Measurements from ENCODE around the gene GDI1. TPM values are rescaled to one million over a fixed set of nuclear protein-coding genes. Genes with fewer than 3 reads are reported as not detected.

GDI1 gene
- total RNA-seq, 4 donors from 2014 or later, result 65.2 to 278 (median 117) TPM

DNA sequence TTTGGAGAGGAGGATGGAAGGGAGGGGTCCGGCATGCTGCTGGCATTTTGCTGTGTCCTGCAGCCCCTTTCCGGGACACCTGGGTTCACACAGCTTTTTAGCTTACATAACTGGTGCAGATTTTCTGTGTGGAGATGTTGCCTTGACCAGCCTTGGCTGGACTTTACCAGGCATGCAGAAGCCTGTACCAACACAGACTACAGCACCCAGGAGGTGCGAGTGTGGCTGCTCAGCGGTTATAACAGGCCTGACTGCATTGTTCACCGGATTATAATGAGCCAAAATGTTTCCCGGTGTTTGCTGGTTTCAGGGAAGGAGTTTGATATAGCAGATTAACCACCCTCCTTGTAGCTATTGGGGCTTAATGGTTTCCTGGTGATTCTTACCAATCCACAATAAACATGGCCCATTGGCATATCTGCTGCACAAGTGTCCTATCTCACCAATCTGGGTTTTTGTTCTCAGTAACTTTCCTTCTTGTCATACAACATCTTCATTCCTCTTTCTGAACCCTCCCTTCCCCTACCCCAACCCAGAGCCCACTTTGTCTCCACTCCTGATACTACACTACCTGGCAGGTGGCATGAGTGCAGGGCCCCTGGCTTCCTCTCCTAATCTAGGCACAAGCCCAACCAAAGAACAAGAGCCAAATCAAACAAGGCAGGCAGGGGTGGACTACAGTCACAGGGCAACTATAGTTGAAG lies 34.9 kb upstream of the GDI1 start:
- no peak overlapping the region for H3K4me3 ChIP-seq
- no peaks in the 10 kb centered on the region for H3K9me3 ChIP-seq
- peaks cover 0 to 21% (median 0%) of the 10 kb centered on the region in 3 donors for H3K36me3 ChIP-seq
- DNase-seq, result no peak
- TF ChIP-seq, protein P1, sequence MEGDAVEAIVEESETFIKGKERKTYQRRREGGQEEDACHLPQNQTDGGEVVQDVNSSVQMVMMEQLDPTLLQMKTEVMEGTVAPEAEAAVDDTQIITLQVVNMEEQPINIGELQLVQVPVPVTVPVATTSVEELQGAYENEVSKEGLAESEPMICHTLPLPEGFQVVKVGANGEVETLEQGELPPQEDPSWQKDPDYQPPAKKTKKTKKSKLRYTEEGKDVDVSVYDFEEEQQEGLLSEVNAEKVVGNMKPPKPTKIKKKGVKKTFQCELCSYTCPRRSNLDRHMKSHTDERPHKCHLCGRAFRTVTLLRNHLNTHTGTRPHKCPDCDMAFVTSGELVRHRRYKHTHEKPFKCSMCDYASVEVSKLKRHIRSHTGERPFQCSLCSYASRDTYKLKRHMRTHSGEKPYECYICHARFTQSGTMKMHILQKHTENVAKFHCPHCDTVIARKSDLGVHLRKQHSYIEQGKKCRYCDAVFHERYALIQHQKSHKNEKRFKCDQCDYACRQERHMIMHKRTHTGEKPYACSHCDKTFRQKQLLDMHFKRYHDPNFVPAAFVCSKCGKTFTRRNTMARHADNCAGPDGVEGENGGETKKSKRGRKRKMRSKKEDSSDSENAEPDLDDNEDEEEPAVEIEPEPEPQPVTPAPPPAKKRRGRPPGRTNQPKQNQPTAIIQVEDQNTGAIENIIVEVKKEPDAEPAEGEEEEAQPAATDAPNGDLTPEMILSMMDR (IDR thresholded peaks at IDR 0.05), result no peak
- no peak for TF ChIP-seq POLR2A (IDR thresholded peaks at IDR 0.05)
- H3K4me1 ChIP-seq, result peaks cover 0 to 12% (median 0%) of the 10 kb centered on the region in 4 donors
- H3K27ac ChIP-seq, result no peak overlapping the region
- H3K27me3 ChIP-seq, result no peaks in the 10 kb centered on the region

DNA sequence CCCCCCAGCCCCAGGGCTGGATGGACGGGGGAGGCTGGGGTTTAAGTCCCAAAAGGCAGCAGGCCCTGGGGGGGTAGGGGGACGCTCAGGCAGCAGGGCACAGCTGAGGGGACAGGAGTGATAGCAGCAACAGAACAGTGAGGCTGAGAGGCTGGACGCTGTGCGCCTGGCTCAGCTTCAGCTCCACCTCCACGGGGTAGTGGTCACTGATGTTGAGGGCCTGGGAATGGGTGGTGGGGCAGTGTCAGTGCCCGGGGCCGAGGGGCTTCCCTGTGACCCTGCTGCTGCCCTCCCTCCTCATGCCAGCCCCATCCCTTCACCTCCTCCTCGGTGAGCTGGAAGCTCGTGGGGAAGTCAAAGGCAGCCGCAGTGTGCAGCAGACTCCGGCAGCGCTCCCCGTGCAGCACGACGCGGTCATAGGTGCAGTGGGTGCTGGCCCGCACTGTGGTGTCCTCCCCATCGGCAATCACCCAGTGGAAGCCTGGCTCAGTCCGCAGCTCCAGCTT lies 34.3 kb upstream of the GDI1 start:
- Histone ChIP-seq H3K4me3 (no peak overlapping the region), H3K27ac (no peak overlapping the region), H3K4me1 (peaks cover 0 to 12% (median 0%) of the 10 kb centered on the region in 4 donors), H3K27me3 (no peaks in the 10 kb centered on the region), H3K36me3 (peaks cover 0 to 21% (median 0%) of the 10 kb centered on the region in 3 donors), H3K9me3 (no peaks in the 10 kb centered on the region)
- no peak for DNase-seq
- no peak for TF ChIP-seq POLR2A (IDR thresholded peaks at IDR 0.05)
- TF ChIP-seq, protein P1 (IDR thresholded peaks at IDR 0.05), result no peak

DNA sequence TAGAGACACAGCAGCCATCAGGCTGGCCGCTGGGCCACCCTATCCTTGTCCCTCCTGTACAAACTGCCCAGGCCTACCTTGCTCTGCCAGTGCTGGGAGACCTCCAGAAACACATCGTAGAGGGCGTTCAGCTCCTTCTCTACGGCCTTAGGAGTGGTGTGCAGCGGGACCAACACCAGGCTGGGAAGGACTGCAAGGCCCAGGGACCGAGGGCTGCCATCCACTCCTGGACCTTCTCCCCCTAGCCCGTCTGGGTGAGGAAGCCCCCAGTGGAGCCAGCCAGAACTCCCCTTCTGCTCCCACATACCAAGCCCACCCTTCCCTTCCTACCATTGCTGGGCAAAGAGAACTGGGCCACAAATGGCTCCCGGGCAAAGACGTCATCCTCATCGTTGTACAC lies 33.8 kb upstream of the GDI1 start:
- peaks cover 0 to 12% (median 0%) of the 10 kb centered on the region in 4 donors for H3K4me1 ChIP-seq
- H3K9me3 ChIP-seq, result no peaks in the 10 kb centered on the region
- no peak for DNase-seq
- TF ChIP-seq, protein P1 (IDR thresholded peaks at IDR 0.05), result no peak
- no peak for TF ChIP-seq POLR2A (IDR thresholded peaks at IDR 0.05)
- peaks cover 0 to 21% (median 0%) of the 10 kb centered on the region in 3 donors for H3K36me3 ChIP-seq
- H3K4me3 ChIP-seq, result no peak overlapping the region
- no peak overlapping the region for H3K27ac ChIP-seq
- no peaks in the 10 kb centered on the region for H3K27me3 ChIP-seq

DNA sequence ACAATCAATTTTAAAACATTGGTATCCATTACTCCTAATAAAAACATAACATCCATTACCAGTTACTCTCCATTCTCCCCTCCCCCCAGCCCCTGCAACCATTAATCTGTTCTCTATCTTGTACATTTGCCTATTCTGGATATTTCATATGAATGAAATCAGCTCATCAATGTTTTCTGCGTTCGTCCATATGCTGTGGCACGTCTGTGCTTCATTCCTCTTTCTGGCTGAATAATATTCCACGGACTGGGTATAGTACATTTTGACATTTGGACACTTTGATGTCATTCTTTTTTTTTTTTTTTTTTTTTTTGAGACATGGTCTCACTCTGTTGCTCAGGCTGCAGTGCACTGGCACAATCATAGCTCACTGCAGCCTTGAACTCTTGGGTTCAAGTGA lies 33.1 kb upstream of the GDI1 start:
- TF ChIP-seq, protein P1 (IDR thresholded peaks at IDR 0.05), result no peak
- TF ChIP-seq POLR2A (IDR thresholded peaks at IDR 0.05), result no peak
- H3K27me3 ChIP-seq, result no peaks in the 10 kb centered on the region
- no peaks in the 10 kb centered on the region for H3K9me3 ChIP-seq
- H3K4me1 ChIP-seq, result peaks cover 0 to 12% (median 0%) of the 10 kb centered on the region in 4 donors
- no peak overlapping the region for H3K4me3 ChIP-seq
- peaks cover 0 to 21% (median 0%) of the 10 kb centered on the region in 3 donors for H3K36me3 ChIP-seq
- DNase-seq, result no peak
- no peak overlapping the region for H3K27ac ChIP-seq

DNA sequence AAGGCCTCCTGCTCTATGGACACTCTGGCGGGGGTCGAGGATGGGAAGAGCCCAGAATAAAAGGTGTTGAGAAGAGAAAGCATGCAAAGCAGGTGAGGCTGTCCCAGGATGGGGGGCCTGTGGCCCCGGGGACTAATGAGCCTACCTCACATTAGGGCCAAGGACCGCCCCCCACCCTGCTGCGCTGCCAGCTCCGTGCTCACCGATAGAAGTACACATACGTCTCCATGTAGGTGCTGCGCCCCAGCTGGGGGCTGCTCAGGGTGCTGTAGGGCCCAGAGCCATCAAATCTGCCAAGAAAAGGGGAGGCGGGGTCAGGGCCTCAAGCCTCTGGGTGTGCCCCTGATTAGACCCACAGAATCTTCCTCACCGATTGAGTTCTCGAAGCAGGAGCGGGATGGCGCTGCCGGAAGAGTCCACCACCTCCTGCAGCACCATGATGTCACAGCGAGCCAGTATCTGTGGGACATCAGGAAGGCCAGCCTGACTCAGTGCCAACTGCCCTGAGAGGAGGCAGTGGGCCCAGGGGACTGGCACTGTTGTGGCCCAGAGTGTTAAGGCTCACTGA lies 32.2 kb upstream of the GDI1 start:
- DNase-seq, result no peak

More for the DNA sequence above, 32.2 kb upstream of the GDI1 start:
- H3K27ac ChIP-seq, result no peak overlapping the region
- peaks cover 0 to 7% (median 0%) of the 10 kb centered on the region in 4 donors for H3K4me1 ChIP-seq
- TF ChIP-seq POLR2A (IDR thresholded peaks at IDR 0.05), result no peak
- TF ChIP-seq, protein P1 (IDR thresholded peaks at IDR 0.05), result no peak
- H3K9me3 ChIP-seq, result no peaks in the 10 kb centered on the region
- peaks cover 0 to 14% (median 0%) of the 10 kb centered on the region in 3 donors for H3K36me3 ChIP-seq
- H3K4me3 ChIP-seq, result no peak overlapping the region
- H3K27me3 ChIP-seq, result no peaks in the 10 kb centered on the region

Measured in Peyer's patch (tissue), 4 donors.